ENCODE data around the gene THOP1.
A peak's percentile ranks its signal among the peaks of the same experiment; 100 is the strongest.

THOP1 gene

DNA sequence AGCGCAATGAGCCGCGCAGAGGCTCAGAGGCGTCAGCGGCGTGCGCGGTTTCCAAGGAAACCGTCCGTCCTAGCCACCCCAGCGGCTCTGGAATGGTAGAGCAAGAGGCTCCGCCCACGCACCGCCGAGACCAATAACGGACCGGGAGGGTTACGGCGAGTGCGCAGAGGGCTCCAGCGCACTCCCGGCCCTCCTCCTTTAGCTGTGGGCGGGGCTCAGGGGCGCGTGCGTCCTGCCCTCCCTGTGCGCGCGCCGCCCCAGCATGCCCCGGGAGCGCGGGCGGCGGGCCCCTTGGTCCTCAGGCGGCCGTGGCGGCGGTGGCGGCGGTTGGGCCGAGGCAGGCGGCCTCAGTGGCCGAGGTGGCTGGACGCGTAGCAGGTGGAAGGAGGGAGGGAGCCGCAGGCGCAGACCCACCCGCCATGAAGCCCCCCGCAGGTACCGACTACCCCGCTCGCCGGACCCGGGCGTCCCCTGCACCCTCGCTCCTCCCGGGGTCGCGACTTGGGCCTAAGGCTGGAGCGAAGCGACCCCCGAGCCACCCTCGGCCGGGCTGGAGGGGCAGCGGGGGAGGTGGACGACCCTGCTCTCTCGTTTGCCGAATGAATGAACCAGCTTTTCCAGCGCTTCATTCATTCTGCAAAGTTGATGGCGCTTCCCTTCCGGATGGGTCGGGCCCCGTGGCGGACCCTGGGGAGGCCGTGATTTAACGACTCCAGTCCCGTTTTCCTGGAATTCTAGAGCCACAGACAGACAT, at the start of gene THOP1:
Gene THOP1 (plus strand): TSS at position 260 of the 754 bp plus-strand sequence. CDS start 160 bp downstream, at position 420.
- peak; percentile 98 for DNase-seq

DNA sequence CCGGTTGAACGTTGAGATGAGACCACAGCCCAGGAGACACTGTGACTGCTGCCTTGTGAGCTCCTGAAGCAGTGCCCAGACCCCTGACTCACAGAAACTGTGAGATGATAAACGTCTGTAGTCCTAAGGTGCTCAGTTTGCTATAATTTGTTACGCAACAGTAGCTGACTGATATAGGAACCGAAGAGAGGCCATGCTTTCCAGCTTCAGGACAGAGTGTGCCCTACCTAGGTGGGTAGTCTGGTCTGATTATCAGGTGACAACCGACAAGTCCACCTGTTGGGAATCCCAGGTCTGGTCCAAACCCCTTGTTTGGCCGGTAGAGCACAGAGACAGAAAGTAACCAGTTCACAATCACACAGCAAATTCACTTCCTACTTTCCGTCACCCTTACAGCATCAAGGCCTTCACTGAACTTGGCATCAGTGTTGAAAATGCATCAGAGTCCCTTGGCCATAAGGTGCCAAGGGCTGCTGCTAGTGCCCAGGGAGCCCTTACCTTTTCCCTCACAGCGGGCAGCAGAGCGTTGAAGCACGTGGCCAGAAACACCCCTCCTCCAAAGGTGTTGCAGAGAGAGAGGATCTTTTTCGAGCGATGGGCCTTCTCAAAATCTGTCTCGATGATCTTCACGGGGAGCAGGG, 48.6 kb upstream of the THOP1 start:
- DNase-seq: no peak

DNA sequence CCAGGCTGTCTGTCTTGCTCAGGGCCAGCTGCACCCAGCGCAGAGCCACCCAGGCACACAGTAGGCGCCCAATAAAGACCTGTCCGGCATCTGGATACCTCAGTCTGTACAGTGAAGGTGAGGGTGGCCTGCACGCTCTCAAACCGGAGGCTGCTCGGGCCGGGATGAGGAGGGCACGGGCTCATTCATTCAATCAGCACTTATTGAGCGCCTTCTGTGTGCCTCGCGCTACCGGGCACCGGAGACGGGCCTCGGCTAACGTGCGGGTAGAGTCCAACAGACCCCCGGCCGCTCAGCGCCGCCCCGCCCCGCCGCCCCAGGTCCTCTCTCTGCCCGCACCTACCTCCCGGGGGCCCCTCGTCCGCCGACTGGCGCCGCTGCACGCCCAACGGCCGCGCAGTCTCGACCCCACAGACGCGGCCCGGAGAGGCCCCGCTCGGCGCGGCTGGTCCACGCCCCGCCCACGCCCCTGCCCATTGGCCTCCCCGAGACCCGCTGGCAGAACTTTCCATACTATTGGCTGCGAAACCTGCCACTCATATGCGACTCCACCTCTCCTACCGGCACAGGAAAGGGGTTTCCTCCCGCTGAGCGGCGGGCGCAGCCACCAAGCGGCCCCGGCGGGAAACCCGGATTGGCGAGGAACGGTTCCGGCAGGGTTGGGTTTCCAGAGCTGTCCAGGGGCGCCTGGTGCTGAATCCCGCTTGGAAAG, 45.5 kb upstream of the THOP1 start, which contains the start of gene SLC39A3:
Gene SLC39A3 (minus strand): TSS at position 416 of the 712 bp plus-strand sequence. CDS start 2,760 bp downstream, outside the sequence.
- DNase-seq: peak; percentile 96

DNA sequence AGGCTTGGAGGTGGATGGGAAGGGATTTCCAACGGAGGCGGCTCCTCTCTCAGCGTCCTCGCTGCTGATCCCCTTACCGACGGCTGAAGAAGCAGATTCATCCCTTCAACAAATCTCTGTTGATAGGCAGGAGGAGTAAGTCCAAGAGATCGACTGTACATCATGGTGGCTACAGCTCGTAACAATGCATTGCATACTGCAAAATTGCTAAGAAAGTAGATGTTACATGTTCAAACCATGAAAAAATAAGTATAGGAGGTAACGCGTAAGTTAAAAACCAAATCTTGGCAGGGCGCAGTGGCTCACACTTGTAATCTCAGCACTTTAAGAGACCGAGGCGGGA, 45.0 kb upstream of the THOP1 start:
- no peak for DNase-seq

DNA sequence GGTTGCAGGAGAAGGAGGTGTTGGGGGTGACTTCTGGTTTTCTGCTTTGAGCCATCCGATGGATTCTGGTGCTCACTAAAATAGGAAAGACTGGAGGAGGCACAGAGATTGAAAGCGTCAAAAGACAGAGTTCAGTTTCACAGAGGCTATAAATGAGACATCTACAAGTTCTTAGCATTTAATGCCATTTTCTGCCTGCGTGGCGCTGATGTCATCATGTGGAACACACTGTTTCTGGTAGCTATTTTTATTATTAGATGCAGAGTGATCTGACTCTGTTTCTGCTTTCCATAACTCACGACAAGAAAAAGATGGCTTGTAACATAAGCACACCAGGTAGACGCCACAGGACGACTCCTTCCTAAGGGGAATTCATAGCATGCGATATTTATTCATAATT, 42.2 kb upstream of the THOP1 start:
- DNase-seq: no peak

DNA sequence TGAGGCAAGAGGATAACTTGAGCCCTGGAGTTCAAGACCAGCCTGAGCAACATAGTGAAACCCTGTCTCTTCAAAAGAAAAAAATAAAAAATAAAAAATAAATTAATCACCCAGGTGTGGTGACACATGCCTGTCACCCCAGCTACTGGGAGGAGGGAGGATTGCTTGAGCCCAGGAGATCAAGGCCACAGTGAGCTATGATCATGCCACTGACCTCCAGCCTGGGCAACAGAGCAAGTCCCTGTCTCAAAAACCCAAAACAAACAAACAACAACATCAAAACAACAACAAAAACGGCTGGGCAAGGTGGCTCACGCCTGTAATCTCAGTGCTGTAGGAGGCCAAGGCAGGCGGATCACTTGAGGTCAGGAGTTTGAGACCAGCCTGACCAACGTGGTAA, 41.2 kb upstream of the THOP1 start:
- no peak for DNase-seq

DNA sequence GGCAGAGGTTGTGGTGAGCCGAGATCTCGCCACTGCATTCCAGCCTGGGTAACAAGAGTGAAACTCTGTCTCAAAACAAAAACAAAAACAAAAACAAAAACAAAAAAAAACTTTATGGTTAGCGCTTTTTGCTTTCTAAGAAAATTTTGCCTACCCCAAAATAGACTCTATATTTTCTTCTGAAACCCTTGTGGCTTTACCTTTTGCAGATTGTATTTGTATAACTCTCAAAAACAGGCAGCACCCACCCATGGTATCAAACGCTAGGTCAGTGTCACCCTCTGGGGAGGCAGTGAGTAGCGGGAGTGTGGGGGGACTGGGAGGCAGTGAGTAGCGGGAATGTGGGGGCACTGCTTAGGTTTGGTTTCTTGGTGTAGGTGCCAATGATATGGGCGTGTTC, 38.0 kb upstream of the THOP1 start:
- no peak for DNase-seq

DNA sequence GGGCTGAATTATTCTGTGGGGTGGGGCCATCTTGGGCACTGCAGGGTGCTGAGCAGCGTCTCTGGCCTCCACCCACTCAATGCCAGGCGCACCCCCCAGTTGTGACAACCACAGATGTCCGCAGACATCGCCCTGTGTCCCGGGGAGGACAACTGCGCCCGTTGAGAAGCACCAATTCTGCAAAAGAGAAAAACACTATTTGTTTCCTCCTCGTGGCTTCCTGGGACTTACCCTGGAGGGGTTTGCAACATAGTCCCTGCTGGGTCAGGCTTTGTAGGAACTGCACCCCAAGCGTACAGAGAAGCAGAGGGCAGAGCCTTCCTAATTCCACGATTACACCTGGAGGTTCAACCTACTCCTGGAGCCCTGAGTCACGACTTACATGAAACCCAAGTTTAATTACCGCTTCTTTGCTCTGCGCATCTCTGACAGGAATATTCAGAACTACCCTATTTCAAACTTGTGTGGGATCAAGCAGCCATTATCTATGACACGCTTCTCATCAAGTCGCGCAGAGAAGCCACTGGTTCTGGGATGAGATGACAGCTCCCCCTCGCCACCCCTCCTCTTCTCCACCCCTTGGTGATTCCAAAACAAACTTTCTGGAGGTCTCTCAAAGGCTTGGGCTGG, 34.4 kb upstream of the THOP1 start:
- no peak for DNase-seq

DNA sequence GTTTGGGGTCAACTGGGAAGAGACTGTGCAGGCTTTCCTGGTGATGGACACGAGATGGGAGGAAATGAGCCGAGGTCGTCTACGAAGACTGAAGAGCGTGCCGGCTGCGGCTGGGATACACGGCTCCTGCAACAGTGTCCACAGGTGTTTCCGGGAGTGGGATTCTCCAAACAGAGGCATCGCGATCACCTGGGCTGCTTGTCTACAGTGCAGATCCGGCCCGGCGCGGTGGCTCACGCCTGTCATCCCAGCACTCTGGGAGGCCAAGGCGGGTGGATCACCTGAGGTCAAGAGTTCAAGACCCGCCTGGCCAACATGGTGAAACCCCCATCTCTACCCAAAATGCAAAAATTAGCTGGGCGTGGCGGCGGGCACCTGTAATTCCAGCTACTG, 33.9 kb upstream of the THOP1 start:
- no peak for DNase-seq

DNA sequence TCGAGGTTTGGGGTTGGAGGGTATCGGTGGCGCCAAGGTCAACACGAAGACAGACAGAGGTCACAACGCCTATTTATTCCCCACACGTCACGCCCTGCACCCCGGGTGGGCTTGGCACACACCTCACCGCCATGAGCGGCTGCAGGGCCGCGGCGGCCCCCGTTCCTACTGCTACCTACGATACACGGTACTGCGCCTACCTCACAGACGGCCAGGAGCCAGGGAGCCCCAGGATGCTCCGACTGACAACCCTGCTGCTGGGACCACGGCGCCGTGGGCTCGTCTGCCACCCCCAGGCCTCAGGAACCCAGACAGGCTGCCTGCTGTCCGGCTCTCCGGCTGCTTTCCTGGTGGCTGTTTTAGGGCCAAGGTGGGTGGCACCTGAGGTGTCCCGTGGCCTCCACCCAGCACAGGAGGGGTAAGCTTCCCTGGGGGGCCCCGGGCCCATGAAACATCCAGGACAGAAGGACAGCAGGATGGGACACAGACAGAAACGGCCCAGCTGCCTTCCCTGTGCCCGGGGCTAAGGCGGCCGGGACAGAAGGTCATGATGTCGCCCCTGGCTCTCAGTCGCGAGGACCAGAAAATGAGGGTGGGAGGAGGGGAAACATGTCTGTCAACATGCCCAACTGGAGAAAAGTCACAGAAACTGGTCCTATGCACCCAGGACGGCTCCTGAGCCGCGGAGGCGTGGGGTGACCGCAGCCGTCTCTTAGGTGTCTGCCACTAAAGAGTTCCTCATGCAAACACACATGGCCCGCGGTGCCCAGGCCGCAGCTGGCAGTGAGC, 30.4 kb upstream of the THOP1 start:
- DNase-seq: no peak

DNA sequence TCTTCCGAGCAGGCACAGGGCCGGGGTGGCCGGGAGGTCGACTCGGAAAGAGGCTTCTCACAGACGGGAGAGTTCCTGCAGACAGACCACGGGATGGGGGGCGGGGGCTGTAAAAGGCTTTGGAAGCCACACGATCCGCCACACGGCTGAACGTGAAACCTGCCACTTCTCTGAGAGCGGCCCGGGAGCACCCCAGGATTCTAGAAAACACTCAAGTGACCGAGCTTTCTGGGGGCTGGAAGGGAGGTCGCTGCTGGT, 29.9 kb upstream of the THOP1 start:
- DNase-seq: no peak

DNA sequence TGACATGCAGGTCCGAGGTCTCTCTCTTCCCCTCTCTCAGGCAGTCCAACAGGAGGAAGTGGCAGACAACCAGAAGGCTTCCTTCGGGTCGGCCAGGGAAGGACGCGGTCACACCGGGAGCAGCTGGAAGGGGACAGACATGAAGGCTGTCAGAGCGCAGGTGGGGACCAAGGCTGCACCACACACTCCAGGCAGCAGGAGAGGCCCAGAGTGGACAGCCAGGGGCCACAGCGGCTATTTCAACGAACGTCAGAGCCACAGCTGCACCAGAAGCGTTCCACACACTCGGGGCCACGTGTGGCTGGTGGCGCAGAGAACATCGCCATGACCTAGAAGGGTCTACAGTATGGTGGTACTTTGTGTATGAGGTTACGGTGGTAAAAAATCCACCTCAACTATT, 29.5 kb upstream of the THOP1 start:
- no peak for DNase-seq

DNA sequence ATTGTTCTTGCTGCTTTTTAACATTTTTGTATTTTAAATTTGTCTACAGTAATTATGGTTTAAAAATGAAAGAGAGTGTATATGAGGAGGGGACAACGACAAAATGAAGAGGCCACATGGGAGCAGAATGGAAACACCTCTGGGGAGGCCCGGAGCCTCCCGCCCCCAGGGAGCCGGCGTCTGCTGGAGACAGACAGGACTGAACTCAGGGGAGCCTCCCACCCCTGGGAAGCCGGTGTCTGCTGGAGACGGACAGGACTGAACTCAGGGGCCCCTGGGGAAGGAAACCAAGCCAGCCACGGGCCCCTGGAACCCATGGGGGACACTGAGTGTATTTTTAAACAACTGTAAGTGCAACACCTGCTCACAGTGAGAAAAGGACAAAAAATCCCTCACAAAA, 28.8 kb upstream of the THOP1 start:
- no peak for DNase-seq

DNA sequence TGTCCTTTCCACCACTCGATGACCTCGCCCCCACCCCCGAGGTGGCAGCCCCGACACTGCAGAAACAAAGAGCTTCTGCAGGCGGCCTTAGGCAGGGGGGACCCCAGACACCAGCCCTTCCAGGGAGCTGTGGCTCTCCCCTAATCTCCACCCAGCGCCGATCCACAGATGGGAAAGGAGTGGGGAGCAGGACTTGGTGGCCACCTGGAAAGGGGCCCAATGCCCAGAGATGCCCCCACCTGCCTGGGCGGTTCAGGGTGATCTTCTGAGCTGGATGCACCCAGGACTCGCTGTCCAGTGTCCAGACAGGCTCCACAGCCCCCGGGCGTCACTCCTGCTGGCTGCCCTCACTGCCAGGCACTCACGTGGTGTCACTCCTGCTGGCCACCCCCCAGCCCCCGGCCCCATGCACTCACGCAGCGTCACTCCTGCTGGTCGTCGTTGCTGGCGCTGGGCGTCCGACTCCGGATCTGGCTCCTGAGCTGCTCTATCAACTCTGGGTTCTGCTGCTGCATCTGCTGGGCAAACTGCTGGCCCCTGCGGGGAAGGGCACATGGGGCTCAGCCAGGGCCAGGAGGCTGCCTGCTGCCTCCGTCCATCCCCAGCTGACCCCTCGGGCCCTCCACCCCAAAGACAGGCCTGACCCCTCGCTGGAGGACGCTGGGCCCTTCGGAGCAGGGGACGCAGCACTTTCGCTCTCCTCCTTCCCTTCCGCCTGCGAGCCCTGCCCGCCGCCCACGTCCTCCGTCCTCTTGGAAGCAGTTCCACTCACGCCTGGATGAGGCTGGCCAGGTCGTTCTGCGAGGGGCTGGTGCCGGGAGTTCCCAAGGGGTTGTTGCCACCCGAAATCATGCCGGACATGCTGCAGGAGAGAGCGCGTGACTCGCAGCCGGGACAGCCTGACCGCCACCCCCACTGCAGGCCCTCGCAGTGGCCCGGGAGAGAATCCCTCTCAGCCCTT, 28.1 kb upstream of the THOP1 start:
- no peak for DNase-seq

DNA sequence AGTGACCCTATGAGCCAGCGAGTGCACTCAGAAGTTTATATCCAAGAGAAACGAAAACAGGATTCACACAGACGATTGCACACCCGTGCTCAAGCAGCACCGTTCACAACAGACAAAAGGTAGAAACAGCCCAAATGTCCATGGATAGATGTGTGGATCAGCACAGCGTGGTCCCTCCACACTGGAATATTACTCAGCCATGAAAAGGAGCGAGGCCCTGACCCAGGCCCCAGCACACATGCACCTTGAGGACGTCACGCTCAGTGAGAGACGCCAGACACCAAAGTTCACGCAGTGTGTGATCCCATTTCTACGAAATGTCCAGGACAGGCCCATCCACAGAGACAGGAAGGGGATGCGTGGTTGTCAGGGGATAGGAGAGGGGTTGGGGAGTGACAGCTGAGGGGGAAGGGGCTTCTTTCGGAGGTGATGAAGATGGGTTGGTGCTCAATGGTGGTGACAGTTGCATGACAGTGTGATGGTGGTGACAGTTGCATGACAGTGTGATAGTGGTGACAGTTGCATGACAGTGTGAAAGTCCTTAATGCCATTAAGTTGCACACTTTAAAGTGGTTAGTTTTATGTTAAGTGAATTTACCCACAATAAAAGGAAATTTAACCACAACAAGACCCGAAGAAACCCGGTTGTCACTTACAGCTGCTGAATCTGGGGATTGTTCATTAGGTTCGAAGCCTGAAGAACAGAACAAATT, 26.5 kb upstream of the THOP1 start:
- no peak for DNase-seq

DNA sequence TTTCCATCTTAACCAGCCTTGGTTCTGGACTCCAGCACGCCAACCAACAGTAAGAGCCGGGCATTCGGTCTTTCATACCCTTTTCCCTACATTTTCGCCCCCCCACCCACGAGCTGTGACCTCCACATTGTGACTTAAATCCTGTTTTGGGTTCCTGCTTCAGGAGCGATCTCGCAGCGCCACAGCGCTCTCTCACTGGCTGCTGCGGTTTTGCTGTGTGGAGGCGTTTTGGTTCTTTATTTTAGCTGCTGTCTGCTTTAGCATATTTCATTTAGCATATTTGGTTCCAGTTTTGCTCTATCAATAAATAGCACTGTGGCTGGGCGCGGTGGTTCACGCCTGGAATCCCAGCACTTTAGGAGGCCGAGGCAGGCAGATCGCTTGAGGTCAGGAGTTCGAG, 25.9 kb upstream of the THOP1 start:
- no peak for DNase-seq

DNA sequence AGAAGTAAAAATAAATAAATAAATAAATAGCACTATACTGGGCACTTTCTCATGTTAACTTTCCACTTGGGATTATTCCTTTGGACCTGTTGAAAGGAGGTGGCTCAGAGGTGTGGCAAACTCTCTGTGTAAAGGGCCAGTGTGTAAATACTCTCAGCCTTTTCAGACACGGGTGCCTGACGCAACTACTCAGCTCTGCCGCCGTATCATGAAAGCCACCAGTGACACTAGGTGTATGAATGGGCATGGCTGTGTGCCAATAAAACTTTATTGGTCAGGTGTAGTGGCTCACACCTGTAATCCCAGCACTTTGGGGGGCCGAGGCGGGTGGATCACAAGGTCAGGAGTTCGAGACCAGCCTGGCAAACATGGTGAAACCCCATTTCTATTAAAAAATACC, 25.3 kb upstream of the THOP1 start:
- no peak for DNase-seq

DNA sequence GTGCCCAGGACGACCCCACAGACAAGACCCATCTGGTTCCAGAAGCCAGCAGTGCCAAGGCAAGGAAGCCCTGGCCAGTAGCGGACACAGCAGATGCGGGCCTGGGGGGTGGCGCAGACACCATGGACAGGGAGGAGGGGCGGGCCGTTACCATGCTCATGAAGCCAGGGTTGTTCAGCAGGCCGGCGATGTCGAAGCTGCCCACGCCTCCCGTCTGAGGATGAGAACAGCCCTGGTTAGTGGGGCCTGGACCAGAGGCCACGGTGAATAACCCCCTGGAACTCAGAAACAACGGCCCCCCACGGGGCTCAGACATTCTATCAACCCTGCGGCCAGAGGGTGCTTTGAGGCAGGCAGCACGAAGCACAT, 24.0 kb upstream of the THOP1 start:
- DNase-seq: no peak

DNA sequence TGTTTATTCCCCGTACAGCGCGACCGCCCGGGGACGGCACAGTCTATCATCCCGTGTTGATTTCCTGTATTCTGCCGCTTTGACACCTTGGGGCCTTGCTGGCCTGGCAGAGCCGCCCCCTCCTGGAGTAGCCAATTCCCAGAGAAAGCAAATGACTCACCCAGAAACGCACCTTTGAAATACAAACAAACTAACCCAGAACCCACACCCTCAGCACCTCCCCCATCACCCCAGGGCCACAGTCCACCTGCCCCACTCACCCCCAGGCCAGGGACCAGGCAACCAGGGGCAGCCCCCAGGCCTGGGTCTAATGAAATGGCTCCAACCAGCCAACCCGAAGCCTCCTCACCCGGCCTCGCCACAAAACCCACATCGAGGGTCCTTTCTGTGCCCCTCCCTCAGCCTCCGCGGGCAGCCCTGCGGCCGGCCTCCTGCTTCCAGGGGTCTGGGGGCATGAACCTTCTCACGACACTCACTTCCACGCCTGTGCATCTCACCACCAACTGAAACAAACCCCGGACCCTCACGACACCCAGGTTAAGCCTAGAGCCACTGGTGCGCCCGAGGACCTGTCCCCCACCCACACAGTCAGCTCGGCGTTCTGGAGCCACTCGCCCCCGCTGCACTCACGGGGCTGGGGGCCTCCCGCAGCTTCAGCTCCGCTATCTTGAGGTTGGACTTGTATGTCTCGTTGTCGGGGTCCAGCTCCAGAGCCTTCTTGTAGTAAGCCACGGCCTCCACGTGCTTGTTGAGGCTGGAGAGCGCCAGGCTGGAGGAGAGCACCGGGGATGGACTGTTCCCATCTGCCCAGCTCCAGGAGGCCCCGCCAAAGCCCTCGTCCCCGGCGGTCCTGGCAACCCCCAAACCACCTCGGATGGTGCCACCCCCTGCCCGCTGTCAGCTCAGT, 23.2 kb upstream of the THOP1 start:
- no peak for DNase-seq

Data from NCI-H774 (cell line).